CD4-positive, CD25-positive, alpha-beta regulatory T cell (primary cell): ENCODE measurements around the gene SEMA4D. TPM values are rescaled to one million over a fixed set of nuclear protein-coding genes. Genes with fewer than 3 reads are reported as not detected.
A peak's percentile ranks its signal among the peaks of the same experiment; 100 is the strongest.
"Not testable (repeated sequence)": the region's sequence is repeated elsewhere in the genome, so short reads cannot be mapped to it uniquely, and the experiment has no call there.

Source experiments
- ATAC-seq, 2 donors: fragments of 150-1000 bp; cut with Tn5 transposase; one replicate each; pipeline ENCODE4 v1.10.0; 2021; ENCODE audit warnings: low read depth in 2 of 2, moderate number of reproducible peaks in 2 of 2, moderate library complexity in 1 of 2
- DNase-seq, 3 donors: peaks; one replicate each; pipeline versions ENCODE4 v3.0.0 to v3.0.0-alpha.2; 2012 to 2022; ENCODE audit warnings: mixed read lengths in 1 of 3
- H3K27ac ChIP-seq: one replicate; pipeline ENCODE4 v1.7.0; 2013; ENCODE audit warnings: mild to moderate bottlenecking, low read length; ENCODE audit not compliant: insufficient read depth, poor library complexity, severe bottlenecking
- H3K27me3 ChIP-seq: one replicate; pipeline ENCODE4 v1.7.0; 2013; ENCODE audit warnings: low read length; ENCODE audit not compliant: control insufficient read depth, insufficient read depth
- H3K36me3 ChIP-seq: one replicate; pipeline ENCODE4 v1.7.0; 2013; ENCODE audit warnings: mild to moderate bottlenecking, low read length, moderate library complexity; ENCODE audit not compliant: control insufficient read depth, insufficient read depth
- H3K4me1 ChIP-seq: 2 replicates; pipeline ENCODE4 v1.7.0; 2013; ENCODE audit warnings: mild to moderate bottlenecking, low read length; ENCODE audit not compliant: insufficient read depth, control insufficient read depth, poor library complexity, severe bottlenecking
- H3K4me3 ChIP-seq: one replicate; pipeline ENCODE4 v1.7.0; 2013; ENCODE audit warnings: low read depth, mild to moderate bottlenecking, low read length, moderate library complexity
- H3K9me3 ChIP-seq, 2 experiments: 1 replicate in 1 of 2; 2 replicates in 1 of 2; pipeline ENCODE4 v1.7.0; 2013; ENCODE audit warnings: low read length in 2 of 2, mild to moderate bottlenecking in 1 of 2, moderate library complexity in 1 of 2; ENCODE audit not compliant: control insufficient read depth in 2 of 2
- H3K27ac Mint-ChIP-seq, 3 donors: one replicate each; pipeline ENCODE4 v1.8.0; 2020 to 2022; ENCODE audit warnings: mild to moderate bottlenecking in 3 of 3, mixed read lengths in 3 of 3, moderate library complexity in 2 of 3
- H3K27me3 Mint-ChIP-seq: one replicate; pipeline ENCODE4 v1.8.0; 2022; ENCODE audit warnings: mild to moderate bottlenecking, mixed read lengths
- H3K36me3 Mint-ChIP-seq: one replicate; pipeline ENCODE4 v1.8.0; 2020; ENCODE audit warnings: mixed read lengths
- H3K4me1 Mint-ChIP-seq, 4 donors: one replicate each; pipeline ENCODE4 v1.8.0; 2020 to 2022; ENCODE audit warnings: mixed read lengths in 4 of 4, mild to moderate bottlenecking in 1 of 4
- H3K4me3 Mint-ChIP-seq, 4 donors: one replicate each; pipeline ENCODE4 v1.8.0; 2020 to 2022; ENCODE audit warnings: mild to moderate bottlenecking in 4 of 4, mixed read lengths in 4 of 4, moderate library complexity in 3 of 4
- H3K9me3 Mint-ChIP-seq, 7 donors: one replicate each; pipeline ENCODE4 v1.8.0; 2020 to 2022; ENCODE audit warnings: mixed read lengths in 7 of 7, mild to moderate bottlenecking in 3 of 7, moderate library complexity in 2 of 7
- polyA plus RNA-seq, 4 donors: library from polyadenylated mRNA; unstranded; fragments of 300-500 nt; fragmentation: Illumina TruSeq; gene quantifications; one replicate each; pipeline ENCODE4 v1.2.3, GENCODE V29; 2021
- total RNA-seq: library from RNA; stranded (reverse); gene quantifications from one replicate; pipeline ENCODE4 v1.2.3, GENCODE V29; 2022

The SEMA4D gene
- total and polyA plus RNA-seq, 5 donors from 2014 or later: 67.5 to 480 (median 90.5) TPM

DNA sequence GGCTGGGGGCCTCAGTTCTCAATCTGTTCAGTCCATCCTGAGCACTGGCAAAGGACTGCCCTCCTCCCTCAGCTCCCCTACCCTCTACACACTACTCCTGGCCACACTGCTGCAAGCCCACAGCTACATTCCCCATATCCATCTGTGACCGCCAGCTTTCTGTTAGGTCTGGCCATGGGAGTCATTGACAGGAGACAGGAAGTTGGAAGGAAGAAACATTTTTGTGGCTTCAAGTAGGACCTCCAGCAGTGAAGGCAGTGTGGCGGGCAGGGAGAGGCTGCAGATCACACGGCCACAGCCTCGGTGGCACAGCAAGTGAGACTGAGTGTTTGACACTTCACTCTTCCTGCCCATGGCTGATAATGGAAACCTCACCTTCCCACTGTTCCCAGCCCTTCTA, 123.7 kb downstream of the SEMA4D start:
- peak overlapping the region in 1 of 4 donors; percentile 9 for H3K4me3 Mint-ChIP-seq
- H3K4me3 ChIP-seq: no peak overlapping the region
- H3K9me3 Mint-ChIP-seq: no peaks in the 10 kb centered on the region
- peak overlapping the region; percentile 42 for H3K27ac ChIP-seq
- H3K27me3 ChIP-seq: no peaks in the 10 kb centered on the region
- peaks cover 12 to 42% (median 20%) of the 10 kb centered on the region in 4 donors for H3K4me1 Mint-ChIP-seq
- no peak for ATAC-seq
- H3K9me3 ChIP-seq: no peaks in the 10 kb centered on the region
- peaks cover 18% of the 10 kb centered on the region for H3K36me3 Mint-ChIP-seq
- no peaks in the 10 kb centered on the region for H3K27me3 Mint-ChIP-seq
- peaks cover 14% of the 10 kb centered on the region for H3K4me1 ChIP-seq
- DNase-seq: no peak
- H3K36me3 ChIP-seq: peaks cover 23% of the 10 kb centered on the region
- H3K27ac Mint-ChIP-seq: peak overlapping the region in 2 of 3 donors; percentile 73 to 85

DNA sequence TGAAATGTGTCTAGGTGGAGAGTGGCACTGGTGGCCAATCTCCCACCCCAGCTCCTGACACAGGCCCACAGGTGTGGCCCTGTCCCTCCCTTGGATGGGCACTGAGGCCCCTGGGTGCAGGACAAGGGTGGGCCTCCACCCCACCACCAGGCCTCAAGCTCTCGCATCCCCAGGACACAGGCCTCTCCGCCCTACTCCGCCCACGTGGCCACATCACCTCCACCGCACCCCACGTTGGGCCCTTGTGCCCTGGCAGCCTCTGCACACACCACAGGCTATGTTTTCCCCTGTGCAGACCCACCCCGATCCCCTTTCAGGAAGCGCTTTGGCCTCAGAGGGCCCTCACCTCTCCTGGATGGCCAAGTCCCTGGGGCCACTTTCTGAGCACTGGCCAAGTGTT, 124.9 kb downstream of the SEMA4D start:
- peak overlapping the region in 1 of 3 donors; percentile 85 for H3K27ac Mint-ChIP-seq
- Histone ChIP-seq H3K27me3 (no peaks in the 10 kb centered on the region), H3K9me3 (no peaks in the 10 kb centered on the region), H3K36me3 (peaks cover 11% of the 10 kb centered on the region), H3K27ac (no peak overlapping the region), H3K4me3 (no peak overlapping the region), H3K4me1 (peaks cover 14% of the 10 kb centered on the region)
- peaks cover 12% of the 10 kb centered on the region for H3K36me3 Mint-ChIP-seq
- peaks cover 11 to 44% (median 19%) of the 10 kb centered on the region in 4 donors for H3K4me1 Mint-ChIP-seq
- no peaks in the 10 kb centered on the region for H3K9me3 Mint-ChIP-seq
- DNase-seq: no peak
- no peaks in the 10 kb centered on the region for H3K27me3 Mint-ChIP-seq
- peak in 1 of 2 donors; percentile 4 for ATAC-seq
- H3K4me3 Mint-ChIP-seq: peak overlapping the region in 2 of 4 donors; percentile 36 to 48

DNA sequence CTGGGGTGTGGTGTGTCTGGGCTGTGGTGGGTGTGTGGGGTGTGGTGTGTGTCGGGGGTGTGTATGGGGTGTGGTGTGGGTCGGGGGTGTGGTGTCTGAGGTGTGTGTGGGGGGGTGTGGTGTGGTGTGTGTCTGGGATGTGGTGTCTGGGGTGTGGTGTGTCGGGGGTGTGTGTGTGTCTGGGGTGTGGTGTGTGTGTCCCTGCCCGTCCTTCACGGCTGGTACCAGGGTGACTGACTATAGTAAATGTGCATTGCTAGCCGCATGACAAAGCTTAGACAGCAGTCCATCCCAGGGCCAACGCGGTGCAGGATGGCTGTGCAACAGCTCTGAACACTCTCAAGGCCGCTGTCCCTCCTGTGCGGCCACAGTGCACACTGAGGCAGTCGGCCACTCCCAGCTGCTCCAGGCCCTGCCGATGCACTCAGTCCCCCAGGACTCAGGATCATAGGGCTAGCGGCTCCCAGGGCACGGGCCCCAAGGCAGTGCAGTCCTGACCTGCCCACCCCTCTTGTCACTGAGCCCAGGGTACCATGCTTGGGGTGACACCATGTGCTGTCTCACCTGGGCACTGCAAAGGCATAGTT, 125.6 kb downstream of the SEMA4D start:
- Histone ChIP-seq H3K36me3 (peaks cover 4% of the 10 kb centered on the region), H3K4me3 (no peak overlapping the region), H3K9me3 (no peaks in the 10 kb centered on the region), H3K27ac (peak overlapping the region; percentile 1), H3K27me3 (no peaks in the 10 kb centered on the region), H3K4me1 (peaks cover 14% of the 10 kb centered on the region)
- peak; percentile 27 to 39 for ATAC-seq
- H3K4me3 Mint-ChIP-seq: no peak overlapping the region
- H3K27ac Mint-ChIP-seq: peak overlapping the region; percentile 38 to 85 (median 62)
- no peaks in the 10 kb centered on the region for H3K27me3 Mint-ChIP-seq
- H3K36me3 Mint-ChIP-seq: peaks cover 5% of the 10 kb centered on the region
- DNase-seq: peak; percentile 39 to 57 (median 56)
- H3K9me3 Mint-ChIP-seq: no peaks in the 10 kb centered on the region
- peaks cover 9 to 44% (median 19%) of the 10 kb centered on the region in 4 donors for H3K4me1 Mint-ChIP-seq

DNA sequence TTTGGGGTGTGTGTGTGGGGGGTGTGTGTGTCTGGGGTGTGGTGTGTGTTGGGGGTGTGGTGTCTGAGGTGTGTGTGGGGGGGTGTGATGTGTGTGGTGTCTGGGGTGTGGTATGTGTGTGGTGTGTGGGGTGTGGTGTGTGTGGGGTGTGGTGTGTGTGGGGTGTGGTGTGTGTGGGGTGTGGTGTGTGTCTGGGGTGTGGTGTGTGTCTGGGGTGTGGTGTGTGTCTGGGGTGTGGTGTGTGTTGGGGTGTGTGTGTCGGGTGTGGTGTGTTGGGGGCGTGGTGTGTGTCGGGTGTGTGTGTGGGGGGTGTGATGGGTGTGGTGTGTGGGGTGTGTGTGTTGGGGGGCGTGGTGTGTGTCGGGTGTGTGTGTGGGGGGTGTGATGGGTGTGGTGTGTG, 126.1 kb downstream of the SEMA4D start:
- peaks cover 9 to 43% (median 19%) of the 10 kb centered on the region in 4 donors for H3K4me1 Mint-ChIP-seq
- H3K36me3 ChIP-seq, H3K4me3 ChIP-seq, H3K27ac Mint-ChIP-seq, H3K9me3 ChIP-seq, H3K4me3 Mint-ChIP-seq, H3K27me3 ChIP-seq, ATAC-seq, H3K9me3 Mint-ChIP-seq, H3K27me3 Mint-ChIP-seq, H3K36me3 Mint-ChIP-seq, DNase-seq: not testable (repeated sequence)
- peaks cover 14% of the 10 kb centered on the region for H3K4me1 ChIP-seq
- peak overlapping the region; percentile 1 for H3K27ac ChIP-seq

DNA sequence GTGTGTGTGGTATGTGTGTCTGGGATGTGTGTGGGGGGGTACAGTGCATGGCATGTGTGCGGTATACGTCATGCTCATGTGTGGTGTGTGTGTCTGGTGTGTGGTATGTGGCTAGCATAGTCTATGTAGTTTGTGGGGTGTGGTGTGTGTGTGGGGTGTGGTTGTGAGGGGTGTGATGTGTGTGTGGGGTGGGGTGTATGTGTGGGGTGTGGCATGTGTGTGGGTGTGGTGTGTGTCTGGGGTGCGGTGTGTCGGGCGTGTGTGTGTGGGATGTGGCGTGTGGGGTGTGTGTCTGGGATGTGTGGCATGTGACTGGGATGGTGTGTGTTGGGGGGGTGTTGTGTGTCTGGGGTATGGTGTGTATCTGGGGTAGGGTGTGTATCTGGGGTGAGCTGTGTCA, 127.3 kb downstream of the SEMA4D start:
- Histone ChIP-seq H3K4me1 (peaks cover 9% of the 10 kb centered on the region), H3K36me3 (no peaks in the 10 kb centered on the region), H3K27me3 (no peaks in the 10 kb centered on the region), H3K9me3 (no peaks in the 10 kb centered on the region), H3K27ac (no peak overlapping the region), H3K4me3 (no peak overlapping the region)
- Mint-ChIP-seq H3K4me1 (peaks cover 3 to 33% (median 17%) of the 10 kb centered on the region in 4 donors), H3K36me3 (no peaks in the 10 kb centered on the region), H3K9me3 (no peaks in the 10 kb centered on the region), H3K27ac (no peak overlapping the region), H3K4me3 (no peak overlapping the region), H3K27me3 (no peaks in the 10 kb centered on the region)
- DNase-seq (no peak), ATAC-seq (no peak)

DNA sequence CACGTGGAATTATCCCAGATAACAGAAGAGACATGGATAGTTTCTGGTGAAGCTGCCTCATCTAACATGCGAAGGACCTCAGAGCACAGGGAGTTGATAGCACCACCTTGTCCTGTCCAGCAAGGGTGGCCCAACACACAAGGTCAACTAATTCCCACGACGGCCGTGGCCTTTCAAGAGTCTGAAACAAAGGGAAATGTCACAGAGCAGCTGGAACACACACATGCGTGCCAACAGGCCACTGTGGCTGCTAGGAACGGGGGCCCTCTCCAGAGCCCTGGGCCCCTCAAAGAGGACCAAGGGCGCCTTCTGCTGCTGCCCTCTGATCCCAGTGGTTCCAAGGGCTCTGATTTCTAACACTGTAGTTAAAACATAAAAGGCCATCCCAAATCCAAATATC, 128.9 kb downstream of the SEMA4D start:
- no peaks in the 10 kb centered on the region for H3K36me3 ChIP-seq
- H3K4me1 ChIP-seq: no peaks in the 10 kb centered on the region
- H3K27me3 ChIP-seq: no peaks in the 10 kb centered on the region
- Mint-ChIP-seq H3K36me3 (no peaks in the 10 kb centered on the region), H3K4me3 (no peak overlapping the region), H3K27ac (no peak overlapping the region), H3K27me3 (no peaks in the 10 kb centered on the region), H3K4me1 (peaks cover 0 to 17% (median 9%) of the 10 kb centered on the region in 4 donors), H3K9me3 (no peaks in the 10 kb centered on the region)
- H3K4me3 ChIP-seq: no peak overlapping the region
- H3K9me3 ChIP-seq: no peaks in the 10 kb centered on the region
- no peak overlapping the region for H3K27ac ChIP-seq
- ATAC-seq: no peak
- no peak for DNase-seq

DNA sequence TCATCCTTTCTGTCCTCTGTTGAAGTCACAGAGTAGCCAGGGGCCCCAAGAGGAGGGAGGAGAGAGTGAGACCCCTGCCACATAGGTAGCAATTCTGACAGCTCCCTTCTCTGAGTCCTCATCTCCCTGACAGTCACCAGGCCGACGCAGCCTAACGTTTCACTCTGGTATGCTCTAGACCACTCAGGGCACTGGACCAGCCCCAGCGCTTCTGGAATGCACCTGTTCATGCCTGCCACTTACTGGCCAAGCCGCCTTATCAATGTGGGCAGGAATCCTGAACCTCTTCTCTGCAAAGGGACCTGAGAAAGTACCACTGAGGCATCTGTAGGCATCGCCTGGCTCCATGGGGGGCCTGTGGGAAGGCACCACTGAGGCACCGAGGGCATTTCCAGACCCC, 129.4 kb downstream of the SEMA4D start:
- Mint-ChIP-seq H3K27me3 (no peaks in the 10 kb centered on the region), H3K9me3 (no peaks in the 10 kb centered on the region), H3K27ac (no peak overlapping the region), H3K36me3 (no peaks in the 10 kb centered on the region), H3K4me1 (peaks cover 0 to 14% (median 7%) of the 10 kb centered on the region in 4 donors), H3K4me3 (no peak overlapping the region)
- H3K9me3 ChIP-seq: no peaks in the 10 kb centered on the region
- ATAC-seq (no peak), DNase-seq (no peak)
- no peaks in the 10 kb centered on the region for H3K27me3 ChIP-seq
- H3K27ac ChIP-seq: no peak overlapping the region
- H3K4me1 ChIP-seq: no peaks in the 10 kb centered on the region
- H3K36me3 ChIP-seq: no peaks in the 10 kb centered on the region
- H3K4me3 ChIP-seq: no peak overlapping the region

DNA sequence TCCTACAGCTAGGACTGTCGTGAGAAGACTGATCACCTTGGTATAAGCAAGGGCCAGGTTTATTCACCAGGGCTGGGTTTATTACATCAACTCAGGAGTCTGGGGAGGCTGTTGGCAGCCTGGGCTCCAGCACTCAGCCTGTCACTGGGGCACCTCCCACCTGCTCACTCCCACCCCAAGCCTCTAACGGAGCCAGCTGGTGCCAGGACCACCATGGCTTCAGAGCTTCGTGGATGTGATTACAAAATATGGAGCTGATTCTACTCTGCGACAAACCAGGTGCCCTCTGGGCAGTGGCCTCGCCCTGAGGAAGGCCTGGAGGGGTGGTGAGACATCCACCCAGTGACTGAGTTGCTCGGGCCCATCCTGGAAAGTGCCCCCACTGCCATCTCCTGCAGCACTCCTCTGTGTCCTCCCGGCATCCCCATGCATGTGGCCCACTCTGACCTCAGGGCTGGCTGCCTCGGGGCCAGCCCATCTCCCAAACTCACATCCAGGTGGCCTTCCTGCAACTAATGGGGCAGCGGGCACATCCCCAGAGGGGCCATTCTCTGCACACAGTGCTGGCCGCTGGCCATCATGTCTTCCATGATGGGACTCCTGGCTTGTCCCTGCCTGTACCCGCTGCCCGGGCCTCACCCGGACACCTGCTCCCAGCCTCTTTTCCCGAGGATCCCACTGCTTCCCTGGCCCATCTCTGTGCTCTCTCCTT, 130.0 kb downstream of the SEMA4D start:
- no peak for DNase-seq

More for the DNA sequence above, 130.0 kb downstream of the SEMA4D start:
- no peaks in the 10 kb centered on the region for H3K9me3 ChIP-seq
- no peaks in the 10 kb centered on the region for H3K36me3 Mint-ChIP-seq
- H3K27me3 Mint-ChIP-seq: no peaks in the 10 kb centered on the region
- H3K9me3 Mint-ChIP-seq: no peaks in the 10 kb centered on the region
- no peaks in the 10 kb centered on the region for H3K4me1 ChIP-seq
- H3K4me3 ChIP-seq: no peak overlapping the region
- H3K27ac ChIP-seq: no peak overlapping the region
- H3K4me1 Mint-ChIP-seq: peaks cover 0 to 11% (median 6%) of the 10 kb centered on the region in 4 donors
- no peaks in the 10 kb centered on the region for H3K27me3 ChIP-seq
- H3K4me3 Mint-ChIP-seq: no peak overlapping the region
- peak overlapping the region in 1 of 3 donors; percentile 52 for H3K27ac Mint-ChIP-seq
- peaks cover under 1% of the 10 kb centered on the region for H3K36me3 ChIP-seq
- ATAC-seq: no peak
